Measurements from ENCODE around the gene FGF9.

FGF9 gene

DNA sequence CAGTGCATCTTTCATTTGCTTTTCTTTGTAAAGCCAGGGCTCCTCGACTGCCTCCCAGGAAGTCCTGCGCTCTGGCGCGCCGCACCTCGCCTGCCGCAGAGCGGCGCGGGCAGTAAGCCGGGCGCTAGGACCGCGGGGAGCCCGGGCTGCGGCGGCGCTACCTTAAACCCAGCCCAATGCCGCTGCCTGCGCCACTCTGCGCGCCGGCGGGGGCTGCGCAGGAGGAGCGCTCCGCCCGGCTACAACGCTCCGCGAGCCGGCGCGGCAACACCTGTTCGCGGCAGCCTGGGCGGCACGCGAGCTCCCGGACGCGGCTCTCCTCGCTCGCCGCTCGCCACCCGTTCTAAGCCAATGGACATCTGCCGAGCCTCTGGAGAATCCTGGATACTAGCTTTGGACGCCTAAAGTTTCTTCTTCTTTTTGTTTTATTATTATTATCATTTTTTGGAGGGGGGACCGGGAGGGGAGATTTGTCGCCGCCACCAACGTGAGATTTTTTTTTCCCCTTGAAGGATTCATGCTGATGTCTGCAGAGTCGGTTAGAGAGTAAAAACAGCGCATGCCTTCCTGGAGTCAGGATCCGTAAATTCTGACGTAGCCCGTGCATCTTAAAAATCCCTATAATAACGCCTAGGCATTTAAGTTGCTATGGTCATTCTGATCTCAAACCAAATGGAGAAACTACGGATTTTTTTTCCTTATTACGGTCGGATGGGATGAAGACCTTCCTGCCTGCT, at the start of gene FGF9:
Gene FGF9 (plus strand): TSS at position 191 of the 737 bp plus-strand sequence. CDS start 840 bp downstream, outside the sequence.
- DNase-seq: peak; percentile 57

DNA sequence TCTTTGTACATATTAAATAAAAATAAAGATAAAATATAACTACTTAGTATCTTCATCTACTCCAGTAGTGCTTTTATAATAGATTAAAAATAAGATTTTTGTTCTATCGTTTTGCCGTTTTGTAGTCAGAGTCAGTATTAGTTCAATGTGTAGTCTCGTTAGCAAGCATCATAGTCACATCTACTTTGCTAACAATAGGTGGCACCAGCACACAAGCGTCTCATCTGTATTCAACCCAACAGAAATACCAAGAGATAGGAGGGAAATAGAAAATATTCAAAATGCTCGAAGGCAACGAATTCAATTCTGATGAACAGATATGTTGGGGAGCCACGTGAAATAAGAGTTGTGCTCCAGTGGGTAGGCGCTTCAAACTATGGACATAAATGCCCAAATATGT, 45.5 kb upstream of the FGF9 start:
- DNase-seq: peak; percentile 20

DNA sequence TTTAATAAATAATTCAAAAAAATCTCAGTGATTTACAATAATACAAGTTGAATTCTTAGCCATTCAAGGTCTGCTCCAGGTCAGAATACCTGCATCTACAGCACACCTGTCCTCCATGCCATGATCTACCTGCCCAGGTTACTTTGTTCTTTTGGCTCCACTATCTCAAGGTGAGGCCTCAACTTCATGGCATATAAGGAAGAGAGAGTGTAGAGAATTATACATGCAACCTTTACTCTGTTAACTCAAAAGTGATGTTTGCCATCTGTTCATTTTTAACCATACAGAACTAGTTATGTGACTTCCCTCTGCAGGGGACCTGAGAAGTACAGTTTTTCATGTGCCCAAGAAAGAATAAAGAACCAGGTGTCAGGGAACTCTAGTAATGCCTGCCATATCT, 38.7 kb upstream of the FGF9 start:
- no peak for DNase-seq

DNA sequence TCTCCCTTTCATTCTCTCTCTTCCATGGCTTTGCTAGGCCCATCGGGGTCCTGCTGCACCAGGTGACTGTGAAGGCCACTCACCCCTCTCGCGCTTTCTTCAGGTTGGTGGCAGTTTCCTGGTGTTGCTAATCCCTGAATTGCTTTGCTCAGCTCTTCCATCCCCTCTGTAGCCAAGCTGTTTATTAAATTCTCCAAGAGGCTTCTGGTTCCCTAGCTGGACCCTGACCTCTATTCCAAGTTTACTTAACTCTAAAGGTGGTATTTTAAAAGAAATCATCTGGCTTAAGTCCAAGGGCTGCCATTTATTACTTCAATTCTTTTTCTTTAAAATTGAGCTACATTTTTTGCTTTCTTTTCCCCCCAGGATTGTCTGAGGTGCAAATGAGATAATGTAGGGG, 34.2 kb upstream of the FGF9 start:
- no peak for DNase-seq

DNA sequence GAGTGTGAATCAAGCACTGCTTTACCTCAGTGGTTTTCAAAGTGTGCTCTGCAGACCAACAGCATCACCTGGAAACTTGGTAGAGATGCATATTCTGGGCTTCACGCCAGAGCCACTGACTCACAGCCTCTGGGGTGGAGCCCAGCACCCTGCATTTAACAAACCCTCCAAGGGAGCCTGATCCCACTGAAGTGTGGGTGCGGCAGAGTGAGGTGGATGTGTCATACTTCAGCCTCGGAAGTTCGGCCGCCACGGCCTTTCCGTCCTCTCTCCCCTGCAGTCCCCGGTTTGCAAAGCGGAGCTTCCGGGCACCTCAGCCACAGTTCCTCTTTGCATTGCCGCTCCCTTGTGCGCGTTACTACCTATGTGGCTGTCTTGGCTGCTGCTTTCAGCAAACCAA, 33.6 kb upstream of the FGF9 start:
- no peak for DNase-seq

DNA sequence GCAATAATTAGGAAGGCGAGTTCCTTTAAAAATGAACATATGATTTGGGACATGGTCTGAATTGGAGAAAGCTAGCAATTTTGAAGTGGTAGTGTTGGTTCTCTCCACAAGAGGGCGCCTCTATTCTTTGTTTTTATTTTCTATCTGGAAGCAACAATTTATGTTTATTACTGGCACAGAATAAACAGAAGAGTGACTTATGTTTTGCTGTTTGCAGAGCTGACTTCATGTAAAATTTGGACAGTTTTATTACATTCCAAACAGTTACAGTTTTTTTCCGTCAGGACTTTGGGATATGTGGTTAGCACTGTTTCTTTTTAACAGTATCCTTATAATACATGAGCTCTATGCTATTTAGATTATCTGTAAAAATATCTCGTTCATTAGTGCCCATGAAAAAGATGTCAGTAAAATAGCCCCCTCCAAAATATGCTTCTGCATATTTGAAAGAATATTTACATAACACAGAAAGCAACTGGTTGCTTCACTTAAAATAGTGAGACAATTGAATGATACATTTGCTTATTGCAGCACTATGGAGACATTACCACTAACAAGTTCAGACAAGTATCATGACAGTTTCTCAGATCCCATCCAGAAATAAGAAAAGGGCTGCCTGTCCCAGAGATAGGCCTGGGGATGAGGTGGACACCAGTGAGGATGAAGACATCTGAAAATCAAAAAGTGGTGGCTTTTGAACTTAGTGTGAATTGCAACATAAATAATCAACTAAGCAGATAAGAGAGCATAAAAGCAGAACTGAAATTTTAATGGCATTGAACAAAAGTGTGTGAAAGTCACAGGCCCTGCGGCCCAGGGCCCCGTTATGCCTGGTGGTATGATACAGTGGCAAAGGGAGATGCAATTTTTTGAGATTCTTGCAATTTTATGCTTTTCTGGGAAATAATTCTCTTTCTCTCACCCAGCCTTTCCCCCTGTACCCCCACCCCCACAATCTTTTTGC, 32.3 kb upstream of the FGF9 start:
- DNase-seq: peak; percentile 4

DNA sequence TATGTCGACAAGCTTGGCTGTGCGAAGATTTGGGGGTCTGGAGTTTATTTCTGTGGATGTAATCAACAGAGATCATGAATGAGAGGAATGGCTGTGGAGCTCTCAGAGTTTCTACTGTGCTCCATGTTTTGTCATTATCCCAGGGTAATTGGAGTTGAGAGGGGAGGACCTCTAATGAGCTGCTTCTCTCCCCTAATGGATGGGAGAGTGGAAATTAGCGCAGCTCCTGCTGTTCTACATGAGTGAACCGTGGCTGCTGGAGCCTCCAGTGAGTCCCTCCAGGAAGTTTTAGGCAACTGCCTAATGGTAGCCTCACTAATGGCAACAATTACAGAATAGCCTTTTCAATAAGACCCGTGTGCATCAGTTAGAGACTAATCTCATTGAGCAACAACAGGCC, 31.3 kb upstream of the FGF9 start:
- no peak for DNase-seq

DNA sequence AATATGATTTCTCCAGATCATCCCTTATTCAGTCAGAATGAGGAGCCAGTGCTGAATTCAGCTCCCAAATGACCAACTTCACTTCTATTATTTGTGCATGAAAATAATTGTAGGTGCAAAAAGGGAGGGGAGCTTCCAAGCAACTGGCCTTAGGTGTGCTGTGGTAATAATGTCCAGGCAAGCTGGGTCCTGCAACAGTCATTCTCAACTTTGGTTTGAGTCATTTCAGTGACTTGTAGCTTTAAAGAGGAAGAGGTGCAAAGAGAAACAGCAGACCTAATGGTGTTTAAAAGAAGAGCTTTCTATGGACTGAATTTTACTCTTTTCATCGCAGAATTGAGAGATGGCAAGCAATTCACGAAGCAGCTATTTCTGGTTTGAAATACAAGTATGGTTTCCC, 29.2 kb upstream of the FGF9 start:
- DNase-seq: no peak

DNA sequence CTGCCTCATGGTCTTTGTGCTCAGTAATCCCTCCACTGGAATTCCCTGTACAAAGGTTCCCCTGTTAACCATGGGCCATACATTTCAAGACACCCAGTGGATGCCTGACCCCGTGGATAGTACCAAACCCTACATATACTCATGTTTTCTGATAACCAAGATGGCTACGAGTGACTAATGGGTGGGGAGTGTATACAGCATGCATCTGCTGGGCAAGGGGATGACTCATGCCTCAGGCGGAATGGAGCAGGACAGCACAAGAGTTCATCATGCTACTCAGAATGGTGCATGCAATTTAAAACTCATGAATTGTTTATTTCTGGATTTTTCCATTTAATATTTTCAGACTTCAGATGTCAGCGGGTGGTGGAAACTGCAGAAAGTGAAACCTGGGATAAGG, 13.3 kb upstream of the FGF9 start:
- no peak for DNase-seq

DNA sequence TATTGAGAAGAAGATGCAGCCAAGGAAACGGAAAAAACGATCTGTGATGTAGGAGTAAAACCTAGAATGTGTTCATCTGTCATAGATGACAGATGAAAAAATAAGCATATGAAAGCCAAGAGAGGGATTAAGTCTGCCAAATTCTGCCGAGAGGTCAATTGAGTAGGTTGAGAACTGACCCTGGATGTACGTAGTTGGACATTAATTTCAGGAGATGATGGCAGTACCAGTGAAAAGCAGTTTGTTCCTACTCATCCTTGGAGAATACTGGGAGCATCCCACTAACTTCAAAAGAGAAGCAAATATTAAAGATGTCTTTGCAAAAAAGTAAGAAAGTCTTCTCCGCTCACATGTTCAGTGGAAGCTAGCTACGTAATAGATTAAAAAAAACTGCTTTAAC, 11.8 kb upstream of the FGF9 start:
- no peak for DNase-seq

DNA sequence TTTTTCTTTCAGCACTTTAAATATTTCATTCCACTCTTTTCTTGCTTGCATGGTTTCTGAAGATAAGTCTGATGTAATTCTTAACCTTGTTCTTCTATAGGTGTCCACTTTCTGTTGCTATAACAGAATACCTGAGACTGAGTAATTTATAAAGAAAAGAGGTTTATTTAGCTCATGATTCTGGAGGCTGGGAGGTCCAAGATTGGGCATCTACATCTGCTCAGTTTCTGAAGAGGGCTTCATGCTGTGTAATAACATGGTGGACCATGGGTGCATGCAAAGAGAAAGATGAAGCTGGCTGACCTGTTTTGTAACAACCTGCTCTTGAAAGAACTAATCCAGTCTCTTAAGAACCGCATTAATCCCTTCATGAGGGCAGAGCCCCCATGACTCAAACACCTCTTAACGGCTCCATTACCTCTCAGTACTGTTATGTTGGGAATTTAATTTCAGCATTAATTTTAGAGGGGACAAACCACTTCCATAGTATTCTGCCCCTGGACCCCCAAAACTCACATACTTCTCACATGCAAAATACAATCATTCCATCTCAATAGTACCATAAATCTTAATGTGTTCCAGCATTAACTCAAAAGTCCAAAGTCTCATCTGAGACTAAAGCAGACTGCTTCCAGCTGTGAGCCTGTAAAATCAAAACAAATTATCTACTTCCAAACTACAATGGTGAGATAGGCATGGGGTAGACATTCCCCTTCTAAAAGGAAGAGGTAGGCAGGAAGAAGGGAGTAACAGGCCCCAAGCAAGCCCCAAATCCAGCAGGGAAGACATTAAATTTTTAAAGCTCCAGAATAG, 9.6 kb upstream of the FGF9 start:
- no peak for DNase-seq

DNA sequence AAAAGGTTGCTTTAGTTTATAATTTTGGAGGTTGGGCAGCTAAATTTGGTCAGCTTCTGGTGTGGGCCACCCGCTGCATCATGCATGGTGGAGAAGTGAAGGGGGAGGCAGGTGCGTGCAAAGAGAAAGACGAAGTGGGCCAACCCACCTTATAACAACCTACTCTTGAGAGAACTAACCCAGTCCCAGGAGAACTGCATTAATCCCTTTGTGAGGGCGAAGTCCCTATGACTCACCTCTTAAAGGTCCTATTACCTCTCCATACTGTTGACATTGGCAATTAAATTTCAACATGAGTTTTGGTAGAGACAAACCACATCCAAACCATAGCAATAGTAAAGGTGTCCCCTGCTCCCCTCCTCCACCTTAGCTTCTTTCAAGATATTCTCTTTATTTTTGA, 7.7 kb upstream of the FGF9 start:
- no peak for DNase-seq

DNA sequence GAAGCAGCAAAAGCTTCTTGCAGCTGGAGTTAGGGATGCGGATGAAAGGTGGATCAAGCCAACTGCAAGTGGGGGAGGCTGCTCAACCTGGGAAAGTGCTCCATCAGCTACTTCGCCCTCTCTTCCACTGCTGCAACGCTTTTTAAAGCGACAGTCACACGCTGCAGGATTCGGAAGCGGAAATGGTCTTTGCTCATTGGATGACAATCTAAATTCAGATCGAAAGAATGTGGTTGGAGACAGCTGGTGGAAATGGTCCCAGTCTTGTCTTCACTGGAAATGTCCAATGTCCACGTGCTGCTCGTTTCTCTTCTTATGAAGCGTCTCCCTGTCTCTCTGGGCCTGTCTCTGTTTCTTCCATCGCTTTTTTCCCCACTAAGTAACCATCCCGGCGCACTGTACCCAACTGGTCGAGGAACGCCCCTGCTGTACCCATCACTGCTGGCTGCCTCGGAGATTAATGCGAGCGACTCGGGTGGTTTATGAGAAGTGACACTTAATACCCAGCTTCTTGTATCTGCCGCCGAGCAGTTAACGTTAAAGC, 2.1 kb upstream of the FGF9 start:
- DNase-seq: no peak

DNA sequence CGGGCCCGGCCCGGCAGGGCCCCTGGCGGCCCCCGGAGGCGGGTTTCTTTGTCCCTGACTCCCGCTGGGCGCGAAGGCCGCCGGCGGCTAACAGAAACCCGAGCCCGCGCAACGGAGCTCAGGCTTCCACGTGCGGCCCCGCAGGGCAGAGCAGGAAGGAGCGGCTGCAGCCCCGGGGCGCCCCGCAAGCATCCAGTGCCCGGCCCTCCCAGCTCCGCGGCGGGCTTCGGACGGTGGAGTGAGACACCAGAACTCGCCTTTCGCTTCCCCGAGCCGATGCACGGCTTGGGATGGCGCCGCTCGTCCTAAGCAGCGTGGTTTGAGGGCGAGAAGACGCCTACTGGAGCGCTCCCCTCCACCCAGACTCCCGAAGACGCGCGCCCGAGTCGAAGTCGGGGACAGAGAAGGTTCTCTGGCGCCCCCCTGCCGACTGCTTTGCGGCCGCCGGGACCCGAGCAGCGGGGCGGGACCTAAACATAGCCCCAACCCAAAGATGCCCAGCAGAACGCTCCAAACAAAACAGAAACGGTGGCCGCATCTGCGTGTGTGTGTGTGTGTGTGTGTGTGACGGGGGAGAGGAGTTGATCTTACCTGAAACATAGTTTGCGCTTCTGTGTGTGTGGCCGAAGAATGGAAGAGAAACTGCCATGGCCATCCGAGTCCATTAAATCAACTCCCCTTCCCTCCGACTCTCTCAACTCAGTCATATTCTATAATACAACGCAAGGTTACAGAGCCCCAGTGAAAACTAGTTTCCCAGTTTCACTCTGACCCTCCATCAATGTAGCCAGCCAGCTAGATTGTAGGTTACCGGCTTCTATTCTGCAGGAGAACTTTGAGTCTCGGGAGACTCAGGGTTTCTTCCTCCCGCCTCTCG, 629 bp upstream of the FGF9 start:
- peak; percentile 59 for DNase-seq

DNA sequence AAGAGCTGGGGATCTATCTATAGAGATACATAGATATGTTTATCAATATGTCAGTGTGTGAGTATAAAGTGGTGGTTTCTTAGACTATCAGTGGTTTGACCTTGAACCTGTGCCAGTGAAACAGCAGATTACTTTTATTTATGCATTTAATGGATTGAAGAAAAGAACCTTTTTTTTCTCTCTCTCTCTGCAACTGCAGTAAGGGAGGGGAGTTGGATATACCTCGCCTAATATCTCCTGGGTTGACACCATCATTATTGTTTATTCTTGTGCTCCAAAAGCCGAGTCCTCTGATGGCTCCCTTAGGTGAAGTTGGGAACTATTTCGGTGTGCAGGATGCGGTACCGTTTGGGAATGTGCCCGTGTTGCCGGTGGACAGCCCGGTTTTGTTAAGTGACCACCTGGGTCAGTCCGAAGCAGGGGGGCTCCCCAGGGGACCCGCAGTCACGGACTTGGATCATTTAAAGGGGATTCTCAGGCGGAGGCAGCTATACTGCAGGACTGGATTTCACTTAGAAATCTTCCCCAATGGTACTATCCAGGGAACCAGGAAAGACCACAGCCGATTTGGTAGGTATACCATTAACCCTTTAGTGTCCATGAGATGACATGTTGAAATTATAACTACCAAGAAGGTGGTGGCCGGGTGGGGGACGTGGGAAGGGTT, 880 bp downstream of the FGF9 start:
- DNase-seq: no peak

DNA sequence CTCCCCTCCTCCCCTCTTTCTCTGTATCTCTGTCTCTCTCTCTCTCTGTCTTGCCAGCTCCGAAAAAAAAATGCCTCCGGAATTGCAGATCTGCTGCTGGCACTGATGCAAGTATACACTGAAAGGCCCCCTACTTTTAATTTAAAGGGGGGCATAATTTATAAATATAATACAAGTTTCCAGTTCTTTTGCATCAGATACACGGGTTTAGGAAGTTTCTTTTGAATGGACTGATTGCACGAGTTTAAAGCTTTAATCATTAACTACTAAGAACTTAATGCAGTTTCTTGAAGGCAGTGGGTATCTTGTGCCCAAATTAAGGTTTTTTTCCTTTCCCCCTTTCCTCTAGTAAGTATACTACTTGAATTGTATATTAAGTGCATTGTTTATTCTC, 1.4 kb downstream of the FGF9 start:
- no peak for DNase-seq

DNA sequence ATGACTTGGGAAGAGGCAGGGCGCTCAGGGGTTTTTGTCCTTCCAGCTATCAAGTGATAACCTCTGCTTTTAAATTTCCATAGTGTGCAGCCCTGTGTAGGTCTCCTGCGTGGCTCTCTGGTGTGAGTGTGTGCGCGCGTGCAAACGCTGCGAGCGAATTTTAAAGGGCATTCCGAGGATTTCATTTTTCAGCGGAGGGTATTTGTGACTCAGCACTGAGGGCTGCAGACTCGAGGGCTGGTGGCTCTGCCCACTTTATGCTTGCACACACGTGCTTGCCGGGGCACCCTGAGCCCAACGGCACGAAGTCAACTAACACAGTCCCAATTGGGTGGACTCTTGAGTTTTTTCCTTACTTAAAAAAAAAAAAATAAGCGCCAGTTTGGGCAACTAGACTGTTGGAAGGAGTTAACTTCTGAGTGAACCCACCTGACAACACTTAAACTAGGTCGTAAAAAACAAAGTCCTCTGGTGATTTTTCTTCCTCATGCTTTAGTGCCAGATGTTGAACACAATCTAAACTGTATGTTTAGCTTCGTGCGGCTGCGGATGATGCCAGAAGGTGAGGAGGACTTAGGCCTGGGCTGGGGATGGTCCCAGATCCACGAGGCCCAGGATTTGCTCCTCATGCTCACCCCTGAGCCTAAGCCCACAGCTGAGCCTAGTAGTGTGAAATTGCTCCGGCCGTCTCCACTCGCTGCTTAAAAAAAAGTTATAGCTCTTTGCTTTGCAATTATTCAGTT, 2.1 kb downstream of the FGF9 start:
- no peak for DNase-seq

DNA sequence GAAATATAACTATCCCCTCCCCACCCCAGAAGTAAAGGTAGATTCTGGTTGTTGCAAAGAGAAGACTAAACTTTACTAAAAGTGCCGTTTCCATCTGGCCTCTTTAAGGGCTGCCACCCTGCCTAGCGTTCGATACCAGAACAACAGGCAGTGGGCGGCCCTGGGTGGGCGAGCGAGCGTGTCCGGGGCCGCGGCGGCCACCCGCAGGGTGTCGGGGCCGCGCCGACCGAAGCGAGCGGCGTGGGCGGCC, 2.6 kb downstream of the FGF9 start:
- no peak for DNase-seq

DNA sequence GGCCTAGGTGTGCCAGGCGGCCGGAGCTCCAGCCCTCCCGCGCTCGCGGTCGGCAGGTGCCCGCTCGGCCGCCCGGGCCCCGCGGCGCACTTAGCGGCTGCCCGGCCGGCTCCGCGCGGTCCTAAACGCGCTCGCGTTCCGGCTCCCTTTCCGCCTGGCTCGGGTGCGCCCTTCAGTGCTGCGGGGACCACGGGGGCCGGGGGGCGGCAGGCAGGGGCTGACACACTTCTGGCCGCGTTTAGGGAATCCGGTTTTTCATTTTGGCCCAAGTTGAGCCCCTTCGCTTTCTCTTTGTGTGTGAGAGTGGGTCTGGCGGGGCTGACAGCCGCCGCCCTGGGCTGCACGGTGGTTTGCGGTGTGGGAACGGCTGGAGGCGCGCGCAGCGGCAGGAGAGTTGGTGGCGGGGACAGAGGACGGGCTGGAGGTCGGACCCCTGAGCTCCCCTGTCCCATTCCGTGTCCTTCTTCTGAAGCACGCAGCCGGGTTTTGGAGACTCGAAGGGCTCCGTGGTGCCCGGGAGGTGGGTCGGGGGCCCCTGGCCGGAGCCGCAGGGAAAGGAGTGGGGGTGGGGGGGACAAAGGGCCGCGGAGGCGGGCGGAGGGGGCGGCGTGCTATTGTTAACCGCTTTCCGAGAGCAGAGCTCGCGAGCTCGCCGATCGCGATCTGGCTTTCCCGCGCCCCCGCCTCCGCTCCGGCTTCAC, 3.1 kb downstream of the FGF9 start:
- DNase-seq: peak; percentile 10

DNA sequence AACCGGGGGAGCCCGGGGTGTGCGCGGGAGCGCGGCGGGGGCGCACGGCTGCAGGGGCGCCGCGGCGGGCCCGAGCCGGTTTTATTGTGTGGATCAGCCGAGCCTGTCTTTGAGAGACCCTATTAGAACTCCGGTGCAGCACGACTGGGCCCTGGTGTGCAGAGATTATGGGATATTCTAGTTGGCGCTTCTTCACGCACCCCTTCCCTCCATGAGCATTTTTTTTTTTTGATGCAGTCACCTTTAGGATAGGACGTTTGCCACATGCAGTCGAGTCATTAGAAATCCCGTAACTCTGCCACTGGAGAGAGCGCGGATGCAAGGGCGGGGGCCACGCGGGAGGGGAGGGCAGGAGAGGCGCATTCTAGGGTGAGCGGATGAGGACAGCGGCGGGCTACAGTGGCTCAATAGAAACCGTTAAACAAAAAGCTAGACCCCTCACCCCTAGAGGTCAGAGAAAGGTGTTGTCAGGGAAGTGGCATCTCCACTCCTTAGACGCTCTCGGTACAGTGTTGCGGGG, 3.7 kb downstream of the FGF9 start:
- DNase-seq: no peak
